ENCODE data around the gene RAP1GAP. TPM values are rescaled to one million over a fixed set of nuclear protein-coding genes. Genes with fewer than 3 reads are reported as not detected.
A peak's percentile ranks its signal among the peaks of the same experiment; 100 is the strongest.

RAP1GAP gene
- total and polyA plus RNA-seq, 9 of the 15 experiments (the other 6 are each of a cell fraction or from before 2014, with no cell fraction given) = 0.29 to 30.2 (median 19.2) TPM

GRCh38 chr1:21574466-21575151 is 94.5 kb downstream of the RAP1GAP start (continued):
- no peak for TF ChIP-seq SFPQ (IDR thresholded peaks at IDR 0.05; ENCODE audit: low read depth, low read length)

- in situ Hi-C loops (cut with MboI) = no loop called here
- Histone ChIP-seq H3K36me3 (ENCODE audit: control insufficient read depth, insufficient read depth, low read length) (no peaks in the 10 kb centered on the region), H3K9me3 (replicated peaks; ENCODE audit: control insufficient read depth, insufficient read depth, low read depth, low read length) (no peaks in the 10 kb centered on the region), H3K9ac (ENCODE audit: insufficient read depth in 1 of 2, low read depth in 2 of 2, low read length in 2 of 2) (no peak overlapping the region; a peak in 1 of 4 replicates), H4K20me1 (replicated peaks; ENCODE audit: control insufficient read depth, insufficient read depth, low read length) (peaks cover 4% of the 10 kb centered on the region; the same call in 1 of the 2 replicates), H3K27ac (ENCODE audit: extremely low read depth, low read depth, low read length) (no peak overlapping the region), H2AFZ (ENCODE audit: low read depth, low read length) (no peak overlapping the region), H3K4me3 (no peak overlapping the region), H3K4me1 (replicated peaks in 1 of 2; ENCODE audit: control insufficient read depth in 2 of 2, insufficient read depth in 2 of 2, low read length in 2 of 2) (peaks cover 4 to 27% of the 10 kb centered on the region in 2 experiments; a peak in 4 of 5 replicates), H3K4me2 (ENCODE audit: insufficient read depth, low read length) (no peak overlapping the region), H3K27me3 (ENCODE audit: control insufficient read depth in 2 of 2, insufficient read depth in 2 of 2, low read length in 2 of 2) (peaks cover 0 to 30% of the 10 kb centered on the region in 2 experiments; a peak in 1 of 5 replicates), H3K9me1 (ENCODE audit: control insufficient read depth, insufficient read depth, low read length) (no peaks in the 10 kb centered on the region), H3K79me2 (ENCODE audit: control insufficient read depth, insufficient read depth, low read length) (no peaks in the 10 kb centered on the region)
- DNase-seq (ENCODE audit: extremely low read depth in 1 of 4, low spot score in 3 of 4) (peak; percentile 49 to 75 (median 60)), ATAC-seq (peak; percentile 85), FAIRE-seq (peak; percentile 6)
- intact Hi-C loops (cut with micrococcal nuclease) = loop anchor here (10.0 kb wide), 1 partner anchor 199 kb away; no protein-coding TSS in a partner anchor
- POLR2A ChIA-PET = interaction anchor here (0.8 kb wide), 1 partner anchor 13 kb away, joined by 4 read pairs; no protein-coding TSS in a partner anchor
- no TSS peak for BruUV-seq (replicated peaks)
- 19% methylated on average over 11 of the region's 11 CpGs for WGBS (ENCODE audit: insufficient coverage, low coverage, missing lambda C conversion rate)
- CTCF ChIA-PET (ENCODE audit: low intra/inter-chr PET ratio) = interaction anchor here (3.5 kb wide), 1 partner anchor 204 kb away, joined by 27 read pairs; no protein-coding TSS in a partner anchor
- TF ChIP-seq SOX6 (IDR thresholded peaks at IDR 0.05) (peak; percentile 23; the same call in 1 of the 2 replicates), CTCF (IDR thresholded peaks at IDR 0.05 in 2 of 3, conservative IDR thresholded peaks at IDR 0.05 in 1 of 3; ENCODE audit: insufficient read depth in 2 of 3, low read depth in 1 of 3, low read length in 3 of 3) (peak; percentile 74 to 79 (median 75)), TAF9B (IDR thresholded peaks at IDR 0.05; ENCODE audit: partially characterized antibody) (no peak), ZNF449 (CRISPR knock-in tag; IDR thresholded peaks at IDR 0.05) (no peak), KDM1A (IDR thresholded peaks at IDR 0.05) (peak; percentile 56 to 72; a peak in 3 of 4 replicates), CTBP1 (IDR thresholded peaks at IDR 0.05; ENCODE audit: borderline replicate concordance) (peak; percentile 69), ZFP36 (IDR thresholded peaks at IDR 0.05; ENCODE audit: low read depth, low read length, partially characterized antibody) (peak; percentile 99), STAG1 (CRISPR knock-in tag; IDR thresholded peaks at IDR 0.05; ENCODE audit: borderline replicate concordance) (peak; percentile 82; the same call in 1 of the 2 replicates), ZNF79 (CRISPR knock-in tag; IDR thresholded peaks at IDR 0.05; ENCODE audit: low read depth) (no peak), CC2D1A (IDR thresholded peaks at IDR 0.05) (no peak; the same call in 1 of the 2 replicates), MBD2 (IDR thresholded peaks at IDR 0.05; ENCODE audit: borderline replicate concordance, low read depth) (no peak), EGR1 (conservative IDR thresholded peaks at IDR 0.05) (no peak), BRCA1 (IDR thresholded peaks at IDR 0.05) (no peak), BRCA1 (CRISPR knock-in tag; IDR thresholded peaks at IDR 0.05) (no peak)
These were observed 95.1 kb downstream of the RAP1GAP start for GRCh38 chr1:21573971-21574465.

Data from K562 (cell line).